Measurements from ENCODE around the gene UBA6.

GRCh38 chr4:67682266-67682665, 18.7 kb downstream of the UBA6 start:
- TF ChIP-seq CTCF (IDR thresholded peaks at IDR 0.05) (no peak), POLR2A (IDR thresholded peaks at IDR 0.05) (no peak)

All from uterus (tissue), 2 donors.